ENCODE data around the gene SELENOW. TPM values are rescaled to one million over a fixed set of nuclear protein-coding genes. Genes with fewer than 3 reads are reported as not detected.
"Not testable (repeated sequence)": the region's sequence is repeated elsewhere in the genome, so short reads cannot be mapped to it uniquely, and the experiment has no call there.

Gene SELENOW
- total RNA-seq, 4 donors from 2014 or later, result 185 to 477 (median 324) TPM

DNA sequence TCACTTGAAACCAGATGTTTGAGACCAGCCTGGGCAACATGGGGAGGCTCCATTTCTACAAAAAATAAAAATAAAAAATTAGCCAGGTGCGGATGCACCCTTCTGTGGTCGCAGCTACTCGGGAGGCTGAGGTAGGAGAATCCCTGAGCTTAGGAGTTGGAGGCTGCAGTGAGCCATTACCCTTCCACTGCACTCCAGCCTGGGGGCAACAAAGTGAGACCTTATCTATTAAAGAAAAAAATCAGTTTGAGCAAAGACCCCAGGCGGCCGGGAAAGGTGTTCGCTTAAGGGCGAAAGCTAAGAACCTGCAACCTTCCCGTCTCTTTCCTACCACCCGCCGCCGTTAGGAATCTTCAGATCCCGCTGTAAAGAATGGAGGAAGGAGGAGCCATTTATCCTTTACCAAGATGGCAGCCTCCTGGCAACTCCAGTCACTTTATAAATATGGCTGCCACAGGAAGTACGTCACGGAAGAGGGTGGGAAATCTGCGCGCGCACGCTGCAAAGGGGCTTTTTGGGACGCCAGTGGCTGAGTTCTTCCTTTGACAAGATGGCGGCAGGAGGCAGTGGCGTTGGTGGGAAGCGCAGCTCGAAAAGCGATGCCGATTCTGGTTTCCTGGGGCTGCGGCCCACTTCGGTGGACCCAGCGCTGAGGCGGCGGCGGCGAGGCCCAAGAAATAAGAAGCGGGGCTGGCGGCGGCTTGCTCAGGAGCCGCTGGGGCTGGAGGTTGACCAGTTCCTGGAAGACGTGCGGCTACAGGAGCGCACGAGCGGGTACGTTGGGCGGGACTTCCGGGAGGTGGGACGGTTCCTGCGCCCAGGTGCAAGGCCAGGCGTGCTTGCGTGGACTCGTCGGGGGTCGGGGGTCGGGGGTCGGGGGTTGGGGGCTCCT is 33.2 kb upstream of the SELENOW start, which contains the start of gene NOP53:
Gene NOP53, plus strand, starts transcription at position 537 of the 892 bp plus-strand sequence. Its CDS starts 14 bp downstream, at position 551.
- intact Hi-C loops (cut with DNase I), result no loop called here
- peak within 1 kb of the TSS; percentile 93 to 99 (median 96) for H3K27ac ChIP-seq
- H3K27me3 ChIP-seq, result no peaks in the 10 kb centered on the region
- peak within 1 kb of the TSS; percentile 66 to 95 (median 86) for H3K4me3 ChIP-seq
- TF ChIP-seq, protein P1, sequence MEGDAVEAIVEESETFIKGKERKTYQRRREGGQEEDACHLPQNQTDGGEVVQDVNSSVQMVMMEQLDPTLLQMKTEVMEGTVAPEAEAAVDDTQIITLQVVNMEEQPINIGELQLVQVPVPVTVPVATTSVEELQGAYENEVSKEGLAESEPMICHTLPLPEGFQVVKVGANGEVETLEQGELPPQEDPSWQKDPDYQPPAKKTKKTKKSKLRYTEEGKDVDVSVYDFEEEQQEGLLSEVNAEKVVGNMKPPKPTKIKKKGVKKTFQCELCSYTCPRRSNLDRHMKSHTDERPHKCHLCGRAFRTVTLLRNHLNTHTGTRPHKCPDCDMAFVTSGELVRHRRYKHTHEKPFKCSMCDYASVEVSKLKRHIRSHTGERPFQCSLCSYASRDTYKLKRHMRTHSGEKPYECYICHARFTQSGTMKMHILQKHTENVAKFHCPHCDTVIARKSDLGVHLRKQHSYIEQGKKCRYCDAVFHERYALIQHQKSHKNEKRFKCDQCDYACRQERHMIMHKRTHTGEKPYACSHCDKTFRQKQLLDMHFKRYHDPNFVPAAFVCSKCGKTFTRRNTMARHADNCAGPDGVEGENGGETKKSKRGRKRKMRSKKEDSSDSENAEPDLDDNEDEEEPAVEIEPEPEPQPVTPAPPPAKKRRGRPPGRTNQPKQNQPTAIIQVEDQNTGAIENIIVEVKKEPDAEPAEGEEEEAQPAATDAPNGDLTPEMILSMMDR (IDR thresholded peaks at IDR 0.05), result peak in 2 of 6 experiments; percentile 19 to 49
- TF ChIP-seq POLR2A (IDR thresholded peaks at IDR 0.05), result peak in 3 of 4 donors; percentile 10 to 89 (median 76)
- 3 to 19% methylated on average over 9 to 43 of the region's 53 CpGs for WGBS, 2 donors
- H3K4me1 ChIP-seq, result peaks cover 34 to 81% (median 52%) of the 10 kb centered on the region in 3 donors
- no peaks in the 10 kb centered on the region for H3K9me3 ChIP-seq
- H3K36me3 ChIP-seq, result peaks cover 10 to 56% (median 22%) of the 10 kb centered on the region in 3 donors
- peak; percentile 84 for DNase-seq

DNA sequence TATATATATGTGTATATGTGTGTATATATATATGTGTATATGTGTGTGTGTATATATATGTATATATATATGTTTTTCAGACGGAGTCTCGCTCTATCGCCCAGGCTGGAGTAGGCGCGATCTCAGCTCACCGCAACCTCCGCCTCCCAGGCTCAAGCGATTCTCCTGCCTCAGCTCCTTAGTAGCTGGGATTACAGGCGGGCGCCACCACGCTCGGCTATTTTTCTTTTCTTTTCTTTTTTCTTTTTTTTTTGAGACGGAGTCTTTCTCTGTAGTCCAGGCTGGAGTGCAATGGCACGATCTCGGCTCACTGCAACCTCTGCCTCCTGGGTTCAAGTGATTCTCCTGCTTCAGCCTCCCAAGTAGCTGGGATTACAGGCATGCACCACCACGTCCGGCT is 32.4 kb upstream of the SELENOW start:
- H3K4me3 ChIP-seq, result peak overlapping the region; percentile 66 to 95 (median 86)
- intact Hi-C loops (cut with DNase I); DNase-seq; H3K27me3 ChIP-seq; H3K9me3 ChIP-seq: not testable (repeated sequence)
- H3K27ac ChIP-seq, result peak overlapping the region; percentile 93 to 99 (median 96)
- 42 to 61% methylated on average over 16 to 17 of the region's 17 CpGs for WGBS, 2 donors
- peaks cover 34 to 81% (median 52%) of the 10 kb centered on the region in 3 donors for H3K4me1 ChIP-seq
- H3K36me3 ChIP-seq, result peaks cover 19 to 56% (median 27%) of the 10 kb centered on the region in 3 donors

DNA sequence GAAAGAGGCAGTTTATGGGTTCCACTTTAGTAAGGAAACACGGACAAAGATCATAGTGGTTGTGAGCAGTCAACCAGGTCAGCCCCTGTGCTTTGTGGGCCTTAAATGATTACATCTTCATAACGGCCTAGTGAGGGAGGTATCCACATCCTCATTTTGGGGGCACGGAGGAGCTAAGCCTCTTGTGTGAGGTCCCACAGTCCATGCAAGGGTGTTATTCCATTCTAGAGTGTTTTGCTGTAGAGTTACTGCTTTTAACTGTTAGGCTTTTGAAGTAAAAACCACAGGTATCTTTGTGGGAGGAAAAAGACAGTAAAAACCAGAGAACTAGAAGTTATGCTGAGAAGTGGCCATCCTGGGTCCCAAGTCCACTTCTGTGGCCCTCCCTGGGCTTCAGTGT is 29.2 kb upstream of the SELENOW start:
- no peak for DNase-seq
- no peak for TF ChIP-seq POLR2A (IDR thresholded peaks at IDR 0.05)
- TF ChIP-seq, protein P1 (IDR thresholded peaks at IDR 0.05), result no peak
- peaks cover 19 to 55% (median 38%) of the 10 kb centered on the region in 3 donors for H3K4me1 ChIP-seq
- H3K4me3 ChIP-seq, result no peak overlapping the region
- no peaks in the 10 kb centered on the region for H3K9me3 ChIP-seq
- no peaks in the 10 kb centered on the region for H3K27me3 ChIP-seq
- peaks cover 38 to 79% (median 53%) of the 10 kb centered on the region in 3 donors for H3K36me3 ChIP-seq
- peak overlapping the region in 2 of 4 donors; percentile 32 to 99 for H3K27ac ChIP-seq
- WGBS, 2 donors, result 53 to 83% methylated on average over 3 of the region's 3 CpGs
- intact Hi-C loops (cut with DNase I), result no loop called here

DNA sequence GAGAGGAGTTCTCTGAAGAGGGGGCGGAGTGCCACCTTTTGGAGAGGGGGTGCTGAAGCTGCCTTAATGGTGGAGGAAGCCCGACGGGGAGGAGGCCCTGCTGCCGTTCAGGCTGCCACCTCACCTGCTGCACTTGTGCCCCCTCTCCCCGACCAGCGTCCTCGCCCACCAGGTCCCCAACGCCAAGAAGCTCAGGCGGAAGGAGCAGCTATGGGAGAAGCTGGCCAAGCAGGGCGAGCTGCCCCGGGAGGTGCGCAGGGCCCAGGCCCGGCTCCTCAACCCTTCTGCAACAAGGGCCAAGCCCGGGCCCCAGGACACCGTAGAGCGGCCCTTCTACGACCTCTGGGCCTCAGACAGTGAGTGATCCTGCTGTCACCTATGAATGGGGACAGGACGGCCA is 27.8 kb upstream of the SELENOW start:
- H3K4me3 ChIP-seq, result no peak overlapping the region
- DNase-seq, result no peak
- WGBS, 2 donors, result 93 to 100% methylated on average over 1 to 3 of the region's 18 CpGs
- H3K36me3 ChIP-seq, result peaks cover 53 to 93% (median 67%) of the 10 kb centered on the region in 3 donors
- no peaks in the 10 kb centered on the region for H3K9me3 ChIP-seq
- TF ChIP-seq, protein P1 (IDR thresholded peaks at IDR 0.05), result no peak
- no peak for TF ChIP-seq POLR2A (IDR thresholded peaks at IDR 0.05)
- no peak overlapping the region for H3K27ac ChIP-seq
- H3K4me1 ChIP-seq, result peaks cover 18 to 45% (median 30%) of the 10 kb centered on the region in 3 donors
- H3K27me3 ChIP-seq, result no peaks in the 10 kb centered on the region
- intact Hi-C loops (cut with DNase I), result no loop called here

DNA sequence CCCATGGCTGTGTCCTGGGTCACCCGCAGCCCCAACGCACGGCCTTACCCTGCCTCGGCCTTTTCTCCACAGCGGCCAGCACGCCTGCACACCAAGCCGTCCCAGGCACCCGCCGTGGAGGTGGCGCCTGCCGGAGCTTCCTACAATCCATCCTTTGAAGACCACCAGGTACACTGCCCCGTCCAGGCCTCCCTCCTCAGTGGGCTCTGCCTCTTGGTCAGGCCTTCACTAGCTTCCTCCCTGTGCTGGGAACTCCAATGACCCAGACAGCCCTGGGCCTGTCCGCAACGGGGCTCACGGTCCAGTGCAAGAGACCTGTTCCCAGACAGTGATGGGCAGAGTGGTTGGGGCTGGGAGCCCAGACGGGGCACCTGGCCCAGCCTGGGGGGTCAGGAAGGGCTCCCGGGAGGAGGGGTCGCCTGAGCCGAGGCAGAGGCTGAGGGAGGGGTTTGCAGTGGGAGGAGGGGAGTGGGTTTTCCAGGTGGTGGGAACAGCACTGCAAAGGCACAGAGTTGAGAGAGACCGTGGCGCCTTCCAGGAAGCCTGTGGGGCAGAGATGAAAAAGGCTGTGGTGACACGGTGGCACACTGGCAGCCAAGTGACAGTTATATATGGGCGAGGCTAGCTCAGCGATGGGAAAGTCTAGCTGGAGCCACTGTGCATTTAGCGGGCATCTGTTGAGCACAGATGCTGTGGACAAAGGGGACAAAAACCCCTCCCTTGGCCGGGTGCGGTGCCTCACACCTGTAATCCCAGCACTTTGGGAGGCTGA is 25.9 kb upstream of the SELENOW start:
- Histone ChIP-seq H3K27ac (no peak overlapping the region), H3K4me3 (no peak overlapping the region), H3K4me1 (peaks cover under 1 to 26% (median 13%) of the 10 kb centered on the region in 3 donors), H3K27me3 (no peaks in the 10 kb centered on the region), H3K9me3 (no peaks in the 10 kb centered on the region), H3K36me3 (peaks cover 71 to 100% (median 86%) of the 10 kb centered on the region in 3 donors)
- intact Hi-C loops (cut with DNase I), result no loop called here
- no peak for TF ChIP-seq POLR2A (IDR thresholded peaks at IDR 0.05)
- TF ChIP-seq, protein P1 (IDR thresholded peaks at IDR 0.05), result no peak
- 84 to 89% methylated on average over 14 to 17 of the region's 27 CpGs for WGBS, 2 donors
- no peak for DNase-seq

All from esophagus squamous epithelium (tissue), 5 donors.